GM21360 (cell line): ENCODE measurements around the gene SH3RF3.

Source experiments
- ATAC-seq: cut with Tn5 transposase; IDR thresholded peaks from one replicate; pipeline ENCODE4 v1.9.1; 2021; ENCODE audit warnings: mild to moderate bottlenecking, moderate library complexity; ENCODE audit not compliant: unreplicated experiment

SH3RF3 gene

GRCh38 chr2:109479804-109480203, 350.8 kb downstream of the SH3RF3 start:
- ATAC-seq: no peak

- no peak for ATAC-seq
These were observed 351.6 kb downstream of the SH3RF3 start for GRCh38 chr2:109480486-109481195.

GRCh38 chr2:109481196-109481555, 352.2 kb downstream of the SH3RF3 start:
- no peak for ATAC-seq

- ATAC-seq: no peak
These were observed 352.6 kb downstream of the SH3RF3 start for GRCh38 chr2:109481599-109481998.

- ATAC-seq: no peak
These were observed 353.4 kb downstream of the SH3RF3 start for GRCh38 chr2:109482361-109482861.

GRCh38 chr2:109486711-109487535, 357.9 kb downstream of the SH3RF3 start:
- ATAC-seq: no peak

- ATAC-seq: no peak
These were observed 358.5 kb downstream of the SH3RF3 start for GRCh38 chr2:109487536-109487869.

GRCh38 chr2:109487871-109488655, 359.1 kb downstream of the SH3RF3 start:
- no peak for ATAC-seq

GRCh38 chr2:109489296-109489695, 360.3 kb downstream of the SH3RF3 start:
- no peak for ATAC-seq

- no peak for ATAC-seq
These were observed 364.4 kb downstream of the SH3RF3 start for GRCh38 chr2:109493176-109493935.

GRCh38 chr2:109494351-109494750, 365.3 kb downstream of the SH3RF3 start:
- no peak for ATAC-seq

- no peak for ATAC-seq
These were observed 368.5 kb downstream of the SH3RF3 start for GRCh38 chr2:109497463-109497862.

GRCh38 chr2:109497911-109498870, 369.2 kb downstream of the SH3RF3 start:
- no peak for ATAC-seq

GRCh38 chr2:109498906-109499305, 369.9 kb downstream of the SH3RF3 start:
- ATAC-seq: no peak

GRCh38 chr2:109499566-109499965, 370.6 kb downstream of the SH3RF3 start:
- no peak for ATAC-seq

GRCh38 chr2:109500910-109501309, 371.9 kb downstream of the SH3RF3 start:
- no peak for ATAC-seq

- no peak for ATAC-seq
These were observed 372.5 kb downstream of the SH3RF3 start for GRCh38 chr2:109501461-109501860.

GRCh38 chr2:109503191-109503590, 374.2 kb downstream of the SH3RF3 start:
- no peak for ATAC-seq

- ATAC-seq: no peak
These were observed 378.2 kb downstream of the SH3RF3 start for GRCh38 chr2:109507217-109507616.

GRCh38 chr2:109507828-109508227, 378.8 kb downstream of the SH3RF3 start:
- no peak for ATAC-seq
